Mammary epithelial cell (primary cell): Measurements from ENCODE around the gene MESP1.

Experiments used
- EZH2 ChIP-seq: IDR thresholded peaks from 2 replicates; pipeline ENCODE4 v1.6.1; 2012; ENCODE audit warnings: low read length, inconsistent platforms, borderline replicate concordance
- TF ChIP-seq, protein P1 (sequence below), 2 donors: IDR thresholded peaks in 1 of 2; conservative IDR thresholded peaks in 1 of 2; 2 replicates each; pipeline ENCODE4 v1.5.1; 2011 to 2012; ENCODE audit warnings: inconsistent platforms in 2 of 2, low read length in 2 of 2, mild to moderate bottlenecking in 2 of 2, control low read depth in 1 of 2, low read depth in 1 of 2; ENCODE audit not compliant: insufficient read depth in 1 of 2; ENCODE audit errors: extremely low read depth in 1 of 2

DNA sequence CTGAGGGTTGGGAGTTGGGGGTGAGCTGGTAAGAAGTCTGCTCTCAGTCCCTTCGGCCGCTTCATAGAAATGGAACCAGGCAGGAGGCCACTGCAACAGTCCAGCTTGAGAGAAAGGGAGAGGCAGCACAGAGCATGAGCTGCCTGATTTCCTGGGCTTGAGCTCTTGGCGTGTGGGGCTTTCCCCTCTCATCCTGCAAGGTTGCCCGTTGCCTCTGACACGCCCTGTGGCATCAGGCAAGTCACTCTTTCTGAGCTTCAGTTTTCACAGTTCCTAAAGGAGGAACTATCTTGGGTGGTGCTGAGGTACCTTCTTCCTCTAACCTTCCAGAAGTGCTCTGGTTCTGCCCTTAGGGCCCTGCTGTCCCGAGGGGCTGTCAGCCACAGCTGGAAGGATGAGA, 30.0 kb upstream of the MESP1 start:
- TF ChIP-seq, protein P1, sequence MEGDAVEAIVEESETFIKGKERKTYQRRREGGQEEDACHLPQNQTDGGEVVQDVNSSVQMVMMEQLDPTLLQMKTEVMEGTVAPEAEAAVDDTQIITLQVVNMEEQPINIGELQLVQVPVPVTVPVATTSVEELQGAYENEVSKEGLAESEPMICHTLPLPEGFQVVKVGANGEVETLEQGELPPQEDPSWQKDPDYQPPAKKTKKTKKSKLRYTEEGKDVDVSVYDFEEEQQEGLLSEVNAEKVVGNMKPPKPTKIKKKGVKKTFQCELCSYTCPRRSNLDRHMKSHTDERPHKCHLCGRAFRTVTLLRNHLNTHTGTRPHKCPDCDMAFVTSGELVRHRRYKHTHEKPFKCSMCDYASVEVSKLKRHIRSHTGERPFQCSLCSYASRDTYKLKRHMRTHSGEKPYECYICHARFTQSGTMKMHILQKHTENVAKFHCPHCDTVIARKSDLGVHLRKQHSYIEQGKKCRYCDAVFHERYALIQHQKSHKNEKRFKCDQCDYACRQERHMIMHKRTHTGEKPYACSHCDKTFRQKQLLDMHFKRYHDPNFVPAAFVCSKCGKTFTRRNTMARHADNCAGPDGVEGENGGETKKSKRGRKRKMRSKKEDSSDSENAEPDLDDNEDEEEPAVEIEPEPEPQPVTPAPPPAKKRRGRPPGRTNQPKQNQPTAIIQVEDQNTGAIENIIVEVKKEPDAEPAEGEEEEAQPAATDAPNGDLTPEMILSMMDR (conservative IDR thresholded peaks at IDR 0.05 in 1 of 2, IDR thresholded peaks at IDR 0.05 in 1 of 2; ENCODE audit: extremely low read depth in 1 of 2, insufficient read depth in 1 of 2, low read depth in 1 of 2, low read length in 2 of 2): no peak
- TF ChIP-seq EZH2: no peak
